HG03175 (cell line): ENCODE results near the gene PCNX1.
"Not testable (repeated sequence)": the region's sequence is repeated elsewhere in the genome, so short reads cannot be mapped to it uniquely, and the experiment has no call there.

ENCODE experiments used
- ATAC-seq: cut with Tn5 transposase; IDR thresholded peaks from one replicate; pipeline ENCODE4 v1.9.1; 2021; ENCODE audit warnings: mild to moderate bottlenecking, moderate library complexity; ENCODE audit not compliant: unreplicated experiment

The PCNX1 gene

GRCh38 chr14:71117839-71118743 lies 210.8 kb downstream of the PCNX1 start:
- ATAC-seq = no peak

GRCh38 chr14:71119075-71119474 lies 211.8 kb downstream of the PCNX1 start:
- ATAC-seq = no peak

- no peak for ATAC-seq
Measured at GRCh38 chr14:71119832-71120231, 212.6 kb downstream of the PCNX1 start.

- no peak for ATAC-seq
Measured at GRCh38 chr14:71121001-71121400, 213.7 kb downstream of the PCNX1 start.

- ATAC-seq = no peak
Measured at GRCh38 chr14:71121711-71122110, 214.5 kb downstream of the PCNX1 start.

GRCh38 chr14:71122866-71123565 lies 215.8 kb downstream of the PCNX1 start:
- ATAC-seq = no peak

GRCh38 chr14:71123579-71124135 lies 216.4 kb downstream of the PCNX1 start:
- no peak for ATAC-seq

- not testable (repeated sequence) for ATAC-seq
Measured at GRCh38 chr14:71129716-71130490, 222.6 kb downstream of the PCNX1 start.

- ATAC-seq = no peak
Measured at GRCh38 chr14:71130491-71131179, 223.4 kb downstream of the PCNX1 start.

GRCh38 chr14:71133296-71133695 lies 226.0 kb downstream of the PCNX1 start:
- ATAC-seq = no peak

GRCh38 chr14:71135496-71135895 lies 228.2 kb downstream of the PCNX1 start:
- ATAC-seq = no peak

- ATAC-seq = no peak
Measured at GRCh38 chr14:71135911-71136310, 228.7 kb downstream of the PCNX1 start.

GRCh38 chr14:71136386-71137060 lies 229.3 kb downstream of the PCNX1 start:
- no peak for ATAC-seq

- no peak for ATAC-seq
Measured at GRCh38 chr14:71137536-71138447, 230.5 kb downstream of the PCNX1 start.

- no peak for ATAC-seq
Measured at GRCh38 chr14:71138448-71139293, 231.4 kb downstream of the PCNX1 start.

GRCh38 chr14:71139294-71139946 lies 232.2 kb downstream of the PCNX1 start:
- no peak for ATAC-seq

GRCh38 chr14:71140157-71140556 lies 232.9 kb downstream of the PCNX1 start:
- no peak for ATAC-seq
